ENCODE measurements around the gene PRKCE. TPM values are rescaled to one million over a fixed set of nuclear protein-coding genes. Genes with fewer than 3 reads are reported as not detected.

PRKCE gene
- total and polyA plus RNA-seq, 2 of the 8 experiments (the other 6 are each of a cell fraction or from before 2014, with no cell fraction given), result 0.54 to 2.1 TPM

GRCh38 chr2:45636008-45636407, 15.5 kb upstream of the PRKCE start:
- WGBS, 2 experiments (ENCODE audit: extremely low coverage in 1 of 2, insufficient coverage in 1 of 2, insufficient read length in 1 of 2, insufficient replicate concordance in 2 of 2, low coverage in 1 of 2, low lambda C conversion rate in 2 of 2, missing lambda C conversion rate in 1 of 2), result 93% methylated on average over 5 of the region's 5 CpGs; no CpG with 5 or more reads in 1 of the 2 experiments
- no peak overlapping the region for H4K8ac ChIP-seq (ENCODE audit: extremely low read depth, insufficient read depth, low read length)
- no peaks in the 10 kb centered on the region for H3K79me2 ChIP-seq (ENCODE audit: control insufficient read depth in 1 of 2, insufficient read depth in 2 of 2, low read length in 2 of 2)

More at GRCh38 chr2:45636008-45636407, 15.5 kb upstream of the PRKCE start:
- ChIA-PET CTCF (ENCODE audit: partially characterized antibody) (interaction anchor here (0.7 kb wide), 1 partner anchor 23 kb away, joined by 3 read pairs; no protein-coding TSS in a partner anchor), POLR2A (ENCODE audit: partially characterized antibody) (interaction anchor here (0.7 kb wide), 1 partner anchor 14 kb away, joined by 3 read pairs; no protein-coding TSS in a partner anchor)
- Histone ChIP-seq H2BK120ac (replicated peaks; ENCODE audit: low read depth, low read length) (no peak overlapping the region), H2BK15ac (ENCODE audit: low read length) (no peak overlapping the region), H3K18ac (ENCODE audit: extremely low read depth, low read length) (no peak overlapping the region), H2BK5ac (ENCODE audit: low read depth, low read length) (no peak overlapping the region), H2BK12ac (ENCODE audit: low read depth, low read length) (no peak overlapping the region), H3K79me1 (ENCODE audit: low read depth, low read length) (no peaks in the 10 kb centered on the region), H3K56ac (replicated peaks; ENCODE audit: insufficient read length, low read depth, low read length) (no peak overlapping the region), H3K4me2 (ENCODE audit: insufficient read depth in 1 of 2, low read depth in 2 of 2, low read length in 2 of 2) (no peak overlapping the region), H3K27me3 (replicated peaks in 1 of 4; ENCODE audit: control insufficient read depth in 3 of 4, extremely low read depth in 1 of 4, insufficient read depth in 3 of 4, low read length in 3 of 4) (no peaks in the 10 kb centered on the region), H3K4ac (replicated peaks; ENCODE audit: insufficient read length, low read depth, low read length) (no peak overlapping the region), H3K23ac (ENCODE audit: insufficient read length) (no peak overlapping the region), H3K9ac (replicated peaks in 1 of 4; ENCODE audit: extremely low read depth in 1 of 4, low read depth in 3 of 4, low read length in 3 of 4) (no peak overlapping the region), H3K27ac (ENCODE audit: low read depth, low read length) (no peak overlapping the region), H2AFZ (ENCODE audit: low read length) (no peak overlapping the region), H3K4me3 (ENCODE audit: extremely low read depth in 1 of 4, insufficient read depth in 2 of 4, low read depth in 3 of 4, low read length in 4 of 4) (no peak overlapping the region), H3K14ac (ENCODE audit: insufficient read length) (no peak overlapping the region), H4K91ac (replicated peaks; ENCODE audit: insufficient read length, low read length) (no peak overlapping the region), H3K9me3 (ENCODE audit: insufficient read depth in 2 of 2, low read depth in 1 of 2, low read length in 1 of 2) (no peaks in the 10 kb centered on the region), H3K36me3 (ENCODE audit: control insufficient read depth in 2 of 4, insufficient read depth in 4 of 4, low read length in 3 of 4) (no peaks in the 10 kb centered on the region), H4K5ac (ENCODE audit: insufficient read length, low read depth, low read length) (no peak overlapping the region), H2BK20ac (ENCODE audit: low read length) (no peak overlapping the region), H3K23me2 (ENCODE audit: low read depth, low read length) (no peaks in the 10 kb centered on the region), H3K4me1 (replicated peaks in 1 of 4; ENCODE audit: control insufficient read depth in 3 of 4, insufficient read depth in 4 of 4, low read length in 3 of 4) (peaks cover 2 to 10% (median 6%) of the 10 kb centered on the region in 4 experiments; a peak in 4 of 7 replicates), H4K20me1 (replicated peaks in 1 of 2; ENCODE audit: control insufficient read depth in 1 of 2, insufficient read depth in 2 of 2, low read length in 2 of 2) (no peaks in the 10 kb centered on the region), H2AK5ac (ENCODE audit: low read depth, low read length) (no peak overlapping the region)
- FAIRE-seq, result no peak
- TF ChIP-seq POLR2A (IDR thresholded peaks at IDR 0.05; ENCODE audit: control extremely low read depth in 1 of 2, low read depth in 2 of 2, low read length in 2 of 2), result no peak
- no peak for TF ChIP-seq TBP (IDR thresholded peaks at IDR 0.05; ENCODE audit: low read depth, low read length)
- no peak for TF ChIP-seq RXRA (IDR thresholded peaks at IDR 0.05; ENCODE audit: insufficient read depth, low read depth, low read length)
- no peak for TF ChIP-seq SIX5 (IDR thresholded peaks at IDR 0.05; ENCODE audit: low read depth, low read length)
- TF ChIP-seq SUZ12 (IDR thresholded peaks at IDR 0.05; ENCODE audit: low read length), result no peak
- TF ChIP-seq CTBP2 (IDR thresholded peaks at IDR 0.05; ENCODE audit: borderline replicate concordance, insufficient read depth, insufficient read length, low read length), result no peak
- TF ChIP-seq CHD2 (IDR thresholded peaks at IDR 0.05; ENCODE audit: low read length), result no peak
- TF ChIP-seq JUND (IDR thresholded peaks at IDR 0.05; ENCODE audit: low read length), result no peak
- no peak for TF ChIP-seq RAD21 (IDR thresholded peaks at IDR 0.05 in 1 of 2, conservative IDR thresholded peaks at IDR 0.05 in 1 of 2; ENCODE audit: low read depth in 2 of 2, low read length in 2 of 2)
- no peak for TF ChIP-seq ZNF274 (IDR thresholded peaks at IDR 0.05; ENCODE audit: borderline replicate concordance, extremely low read depth, low read length)
- no peak for TF ChIP-seq TAF7 (optimal IDR thresholded peaks at IDR 0.05; ENCODE audit: borderline replicate concordance, low read depth, low read length)
- TF ChIP-seq KDM5A (IDR thresholded peaks at IDR 0.05; ENCODE audit: low read length), result no peak
- no peak for DNase-seq (ENCODE audit: low read depth in 1 of 2, low spot score in 2 of 2)
